CD4-positive, alpha-beta T cell (primary cell): ENCODE measurements around the gene LDLRAD4. TPM values are rescaled to one million over a fixed set of nuclear protein-coding genes. Genes with fewer than 3 reads are reported as not detected.

Experiments
- ATAC-seq: fragments of 200-7000 bp; cut with Tn5 transposase; one replicate; pipeline ENCODE4 v1.10.0; 2022; ENCODE audit warnings: mild to moderate bottlenecking; ENCODE audit not compliant: poor library complexity
- CTCF ChIA-PET: fragments of 350-600 bp; sonication (Branson Sonifier 250); formaldehyde crosslinking; loops from one replicate; lab custom pipeline; 2021; ENCODE audit warnings: antibody characterized with exemption, inconsistent platforms; lab: Charles Lee
- POLR2A ChIA-PET: fragments of 350-600 bp; sonication (Branson Sonifier 250); formaldehyde crosslinking; loops from one replicate; lab custom pipeline; 2021; ENCODE audit warnings: antibody characterized with exemption, inconsistent platforms; lab: Charles Lee
- DNase-seq, 14 experiments: peaks; one replicate each; pipeline ENCODE4 v3.0.0-alpha.2; 2013 to 2020; ENCODE audit warnings: mixed read lengths in 2 of 14
- H3K27ac ChIP-seq, 2 donors: one replicate each; pipeline versions ENCODE4 v1.5.1 to v1.7.0; 2013; ENCODE audit warnings: low read length in 2 of 2, low read depth in 1 of 2, mild to moderate bottlenecking in 1 of 2
- H3K27me3 ChIP-seq, 2 experiments: 1 replicate in 1 of 2; 2 replicates in 1 of 2; pipeline versions ENCODE4 v1.6.1 to v1.7.0; 2013; ENCODE audit warnings: low read length in 2 of 2, control low read depth in 1 of 2, mild to moderate bottlenecking in 1 of 2, moderate library complexity in 1 of 2; ENCODE audit not compliant: insufficient read depth in 2 of 2, control insufficient read depth in 1 of 2
- H3K36me3 ChIP-seq: one replicate; pipeline ENCODE4 v1.6.1; 2013; ENCODE audit warnings: low read length, control low read depth; ENCODE audit not compliant: insufficient read depth
- H3K4me1 ChIP-seq: one replicate; pipeline ENCODE4 v1.6.1; 2013; ENCODE audit warnings: low read length, control low read depth; ENCODE audit not compliant: insufficient read depth
- H3K4me3 ChIP-seq: one replicate; pipeline ENCODE4 v1.5.1; 2013; ENCODE audit warnings: mild to moderate bottlenecking, low read length, moderate library complexity
- H3K9me3 ChIP-seq, 2 experiments: 1 replicate in 1 of 2; 2 replicates in 1 of 2; pipeline versions ENCODE4 v1.6.1 to v1.7.0; 2013; ENCODE audit warnings: low read length in 2 of 2, mild to moderate bottlenecking in 2 of 2, control low read depth in 1 of 2, moderate library complexity in 1 of 2; ENCODE audit not compliant: control insufficient read depth in 1 of 2, insufficient read depth in 1 of 2
- H3K27ac Mint-ChIP-seq: one replicate; pipeline ENCODE4 v1.8.0; 2020; ENCODE audit warnings: mixed read lengths
- H3K27me3 Mint-ChIP-seq: one replicate; pipeline ENCODE4 v1.8.0; 2021; ENCODE audit warnings: mixed read lengths
- H3K36me3 Mint-ChIP-seq: one replicate; pipeline ENCODE4 v1.8.0; 2021; ENCODE audit warnings: low read depth, mixed read lengths
- H3K4me1 Mint-ChIP-seq: one replicate; pipeline ENCODE4 v1.8.0; 2021; ENCODE audit warnings: low read depth, mixed read lengths
- H3K4me3 Mint-ChIP-seq: one replicate; pipeline ENCODE4 v1.8.0; 2020; ENCODE audit warnings: mild to moderate bottlenecking, mixed read lengths
- H3K9me3 Mint-ChIP-seq: one replicate; pipeline ENCODE4 v1.8.0; 2020; ENCODE audit warnings: mixed read lengths
- CTCF ChIP-seq: fragments of 200-600 bp; IDR thresholded peaks from one replicate; pipeline ENCODE4 v1.8.0; 2022; ENCODE audit warnings: antibody characterized with exemption, mild to moderate bottlenecking
- intact Hi-C, 2 experiments: fragments of 100-400 bp; cut with DNase I in 1 of 2; cut with micrococcal nuclease in 1 of 2; formaldehyde crosslinking; loops; one replicate each; pipeline versions ENCODE4 v1.15.1 to v1.9.0; 2023 to 2025; cut with DNase I, micrococcal nuclease
- total RNA-seq, 174 experiments: library from RNA in 2 of 174; stranded (reverse) in 2 of 174; gene quantifications; one replicate each; pipeline ENCODE4 v1.2.3 and lab custom pipeline; 2021 to 2026

LDLRAD4 gene
- total RNA-seq, 2 experiments from 2014 or later, result 51.9 to 52.7 TPM

GRCh38 chr18:13598591-13598990 is 380.0 kb downstream of the LDLRAD4 start:
- intact Hi-C loops, result no loop called here
- Mint-ChIP-seq H3K36me3 (peaks cover 57% of the 10 kb centered on the region), H3K9me3 (peaks cover 6% of the 10 kb centered on the region), H3K27me3 (no peaks in the 10 kb centered on the region), H3K4me3 (no peak overlapping the region), H3K27ac (no peak overlapping the region), H3K4me1 (no peaks in the 10 kb centered on the region)
- peaks cover 13 to 35% of the 10 kb centered on the region in 2 experiments for H3K9me3 ChIP-seq
- ChIA-PET POLR2A (no interaction called here), CTCF (no interaction called here)
- H3K27me3 ChIP-seq, result no peaks in the 10 kb centered on the region
- no peak overlapping the region for H3K4me3 ChIP-seq
- TF ChIP-seq CTCF, result no peak
- no peaks in the 10 kb centered on the region for H3K36me3 ChIP-seq
- ATAC-seq (no peak), DNase-seq (no peak)
- H3K27ac ChIP-seq, result no peak overlapping the region
- no peaks in the 10 kb centered on the region for H3K4me1 ChIP-seq

- H3K27ac Mint-ChIP-seq, result no peak overlapping the region
- peaks cover 6% of the 10 kb centered on the region for H3K9me3 Mint-ChIP-seq
- no peaks in the 10 kb centered on the region for H3K4me1 Mint-ChIP-seq
- Histone ChIP-seq H3K27me3 (no peaks in the 10 kb centered on the region), H3K9me3 (peaks cover 10 to 35% of the 10 kb centered on the region in 2 experiments), H3K36me3 (no peaks in the 10 kb centered on the region), H3K4me1 (no peaks in the 10 kb centered on the region), H3K4me3 (no peak overlapping the region), H3K27ac (no peak overlapping the region)
- ATAC-seq, result no peak
- ChIA-PET CTCF (no interaction called here), POLR2A (no interaction called here)
- H3K4me3 Mint-ChIP-seq, result no peak overlapping the region
- peaks cover 52% of the 10 kb centered on the region for H3K36me3 Mint-ChIP-seq
- TF ChIP-seq CTCF, result no peak
- no peaks in the 10 kb centered on the region for H3K27me3 Mint-ChIP-seq
- intact Hi-C loops, result no loop called here
- DNase-seq, result no peak
These were observed 380.5 kb downstream of the LDLRAD4 start for GRCh38 chr18:13599031-13599430.

GRCh38 chr18:13603304-13604019 is 384.9 kb downstream of the LDLRAD4 start:
- peaks cover 4% of the 10 kb centered on the region for H3K4me1 ChIP-seq
- H3K4me1 Mint-ChIP-seq, result peaks cover 11% of the 10 kb centered on the region
- DNase-seq (no peak), ATAC-seq (no peak)
- H3K4me3 ChIP-seq, result no peak overlapping the region
- H3K9me3 ChIP-seq, result peaks cover 0 to 6% of the 10 kb centered on the region in 2 experiments
- ChIA-PET CTCF (interaction anchor here (1.1 kb wide), 1 partner anchor 26 kb away, joined by 3 read pairs; no protein-coding TSS in a partner anchor), POLR2A (no interaction called here)
- no peaks in the 10 kb centered on the region for H3K36me3 ChIP-seq
- no peak overlapping the region for H3K4me3 Mint-ChIP-seq
- no peaks in the 10 kb centered on the region for H3K27me3 Mint-ChIP-seq
- no peak overlapping the region for H3K27ac ChIP-seq
- no peak overlapping the region for H3K27ac Mint-ChIP-seq
- no peak for TF ChIP-seq CTCF
- peaks cover 3% of the 10 kb centered on the region for H3K9me3 Mint-ChIP-seq
- no peaks in the 10 kb centered on the region for H3K27me3 ChIP-seq
- intact Hi-C loops, result no loop called here
- H3K36me3 Mint-ChIP-seq, result peaks cover 8% of the 10 kb centered on the region
